SK-N-SH (cell line): Measurements from ENCODE around the gene FYTTD1. TPM values are rescaled to one million over a fixed set of nuclear protein-coding genes. Genes with fewer than 3 reads are reported as not detected.
A peak's percentile ranks its signal among the peaks of the same experiment; 100 is the strongest.

Experiments
- CTCF ChIA-PET: fragments of 300-600, 350-600 bp; formaldehyde crosslinking; extraction: SDS; loops from one replicate; lab custom pipeline; 2021; lab: Yijun Ruan, JAX
- POLR2A ChIA-PET: fragments of 350-600 bp; sonication (Branson Sonifier 250); formaldehyde crosslinking; extraction: SDS; loops from one replicate; lab custom pipeline; 2020; ENCODE audit warnings: antibody characterized with exemption, inconsistent platforms; lab: Yijun Ruan, JAX
- DNase-seq: peaks from one replicate; pipeline ENCODE4 v3.0.0; 2012
- H2AFZ ChIP-seq: fragments of 200-600 bp; sonication (generic); 2 replicates; pipeline ENCODE4 v1.8.1; 2016; ENCODE audit warnings: antibody characterized with exemption, mild to moderate bottlenecking, low read depth
- H3F3A ChIP-seq: fragments of 200-600 bp; sonication (generic); replicated peaks from 2 replicates; pipeline ENCODE3; 2016; ENCODE audit warnings: antibody characterized with exemption, mild to moderate bottlenecking; ENCODE audit not compliant: insufficient read depth
- H3K27ac ChIP-seq, 2 experiments: fragments of 200-500 bp in 1 of 2; fragments of 200-600 bp in 1 of 2; sonication (Bioruptor generic) in 1 of 2; sonication (generic), shearing (Covaris generic) in 1 of 2; 2 replicates each; pipeline versions ENCODE4 v1.5.1 to v1.6.1; 2014 to 2016; ENCODE audit warnings: low read depth in 2 of 2, inconsistent platforms in 1 of 2, low read length in 1 of 2, mild to moderate bottlenecking in 1 of 2, mixed read lengths in 1 of 2
- H3K27me3 ChIP-seq: fragments of 200-600 bp; sonication (generic), shearing (Covaris generic); 2 replicates; pipeline ENCODE4 v1.6.1; 2016; ENCODE audit warnings: mixed run types; ENCODE audit not compliant: insufficient read depth
- H3K36me3 ChIP-seq, 2 experiments: fragments of 200-500 bp in 1 of 2; fragments of 200-600 bp in 1 of 2; sonication (Bioruptor generic) in 1 of 2; sonication (generic) in 1 of 2; replicated peaks in 1 of 2; 2 replicates each; pipeline versions ENCODE3 to v1.5.1; 2014 to 2016; ENCODE audit warnings: low read length in 1 of 2, mild to moderate bottlenecking in 1 of 2; ENCODE audit not compliant: insufficient read depth in 2 of 2, control insufficient read depth in 1 of 2
- H3K4me1 ChIP-seq, 2 experiments: fragments of 200-500 bp in 1 of 2; fragments of 200-600 bp in 1 of 2; sonication (Bioruptor generic) in 1 of 2; sonication (generic), shearing (Covaris generic) in 1 of 2; 2 replicates each; pipeline versions ENCODE4 v1.5.1 to v1.6.1; 2014 to 2016; ENCODE audit warnings: low read depth in 1 of 2, low read length in 1 of 2, mixed run types in 1 of 2; ENCODE audit not compliant: insufficient read depth in 2 of 2, control insufficient read depth in 1 of 2
- H3K4me2 ChIP-seq: fragments of 200-600 bp; sonication (generic), shearing (Covaris generic); 2 replicates; pipeline ENCODE4 v1.6.1; 2017; ENCODE audit warnings: mixed run types
- H3K4me3 ChIP-seq, 2 experiments: fragments of 200-500 bp in 1 of 2; fragments of 200-600 bp in 1 of 2; sonication (Bioruptor generic) in 1 of 2; sonication (generic), shearing (Covaris generic) in 1 of 2; 2 replicates each; pipeline versions ENCODE4 v1.5.1 to v1.8.1; 2014 to 2016; ENCODE audit warnings: low read depth in 2 of 2, inconsistent platforms in 1 of 2, low read length in 1 of 2, mild to moderate bottlenecking in 1 of 2, mixed read lengths in 1 of 2, moderate library complexity in 1 of 2
- H3K79me2 ChIP-seq: fragments of 200-600 bp; sonication (generic); 2 replicates; pipeline ENCODE4 v1.8.1; 2017; ENCODE audit warnings: mild to moderate bottlenecking; ENCODE audit not compliant: insufficient read depth
- H3K9ac ChIP-seq: fragments of 200-600 bp; sonication (generic); 2 replicates; pipeline ENCODE4 v1.6.1; 2017; ENCODE audit warnings: mixed run types
- H3K9me2 ChIP-seq: fragments of 200-600 bp; sonication (generic); 2 replicates; pipeline ENCODE4 v1.6.1; 2017; ENCODE audit warnings: mixed run types
- H3K9me3 ChIP-seq: fragments of 200-600 bp; sonication (generic); 2 replicates; pipeline ENCODE4 v1.6.1; 2017; ENCODE audit warnings: mixed run types, mild to moderate bottlenecking, moderate library complexity
- H4K20me1 ChIP-seq: fragments of 200-600 bp; sonication (generic); 2 replicates; pipeline ENCODE4 v1.6.1; 2017; ENCODE audit warnings: mild to moderate bottlenecking, mixed run types; ENCODE audit not compliant: insufficient read depth
- CHD2 ChIP-seq: fragments of 150-350 bp; IDR thresholded peaks from 2 replicates; pipeline ENCODE4 v1.6.1; 2018; ENCODE audit warnings: low read length; ENCODE audit not compliant: partially characterized antibody
- FOSL2 ChIP-seq: IDR thresholded peaks from 2 replicates; pipeline ENCODE4 v1.4.0; 2012; ENCODE audit warnings: low read depth, mild to moderate bottlenecking, moderate library complexity, borderline replicate concordance
- FOXJ3 ChIP-seq: sonication (generic); formaldehyde crosslinking; IDR thresholded peaks from 2 replicates; pipeline ENCODE4 v1.5.1; 2020; ENCODE audit warnings: mild to moderate bottlenecking, missing genetic modification reagents
- RAD21 ChIP-seq: IDR thresholded peaks from 2 replicates; pipeline ENCODE4 v1.6.1; 2012; ENCODE audit warnings: mild to moderate bottlenecking, low read length
- REST ChIP-seq: IDR thresholded peaks from 2 replicates; pipeline ENCODE4 v1.6.1; 2012; ENCODE audit warnings: mild to moderate bottlenecking, low read depth, low read length, moderate library complexity
- SIN3A ChIP-seq: IDR thresholded peaks from 2 replicates; pipeline ENCODE4 v1.6.1; 2012; ENCODE audit warnings: low read depth, mild to moderate bottlenecking, low read length, moderate library complexity, borderline replicate concordance
- TCF12 ChIP-seq: IDR thresholded peaks from 2 replicates; pipeline ENCODE4 v1.4.0; 2012
- ZBTB33 ChIP-seq: IDR thresholded peaks from 2 replicates; pipeline ENCODE4 v1.4.0; 2012; ENCODE audit warnings: low read depth, borderline replicate concordance
- WGBS: methylation state at CpG from one replicate; pipeline ENCODE4 v1.1.6; 2017; ENCODE audit warnings: low lambda C conversion rate; 5-methylcytosine and 5-hydroxymethylcytosine counted together
- polyA plus RNA-seq, 3 experiments: library from polyadenylated mRNA; depleted of rRNA; stranded (reverse); fragments of >200 nt; gene quantifications; 2 replicates each; pipeline ENCODE4 v1.2.3, GENCODE V29; 2012

Gene FYTTD1
- polyA plus RNA-seq, 1 of the 3 experiments (the other 2 are of a cell fraction) = 14.7 TPM

GRCh38 chr3:197791113-197791891, 41.6 kb downstream of the FYTTD1 start, which contains the start of gene LRCH3 (continued):
- TF ChIP-seq ZBTB33 (0 out of 2 replicates have a peak, but pooled peaks have one; percentile 57), RAD21 (no peak), FOXJ3 (CRISPR knock-in tag) (no peak), TCF12 (no peak)
- TF ChIP-seq, all 33 proteins: peak for 14

GRCh38 chr3:197791892-197792647, 42.4 kb downstream of the FYTTD1 start:
- DNase-seq = no peak
- Histone ChIP-seq H3K27me3 (no peaks in the 10 kb centered on the region), H3K9ac (peak overlapping the region; percentile 92), H3K9me2 (no peaks in the 10 kb centered on the region), H3K79me2 (peaks cover 59% of the 10 kb centered on the region), H3K4me3 (peak overlapping the region; percentile 86 to 93), H2AFZ (peak overlapping the region; percentile 96; the same call in 1 of the 2 replicates), H3K27ac (peak overlapping the region; percentile 92 to 97), H3K4me1 (peaks cover 3 to 7% of the 10 kb centered on the region in 2 experiments; a peak in 2 of 4 replicates), H3K9me3 (no peaks in the 10 kb centered on the region), H3F3A (peaks cover 20% of the 10 kb centered on the region), H3K36me3 (peaks cover 0 to 3% of the 10 kb centered on the region in 2 experiments), H3K4me2 (peak overlapping the region; percentile 77), H4K20me1 (peaks cover 41% of the 10 kb centered on the region)
- no peak for TF ChIP-seq RAD21
- no peak for TF ChIP-seq TCF12
- TF ChIP-seq FOSL2 = no peak
- no peak for TF ChIP-seq CHD2
- no peak for TF ChIP-seq REST
- TF ChIP-seq SIN3A = 0 out of 2 replicates have a peak, but pooled peaks have one; percentile 44
- 25% methylated on average over 23 of the region's 25 CpGs for WGBS
- POLR2A ChIA-PET = no interaction called here
- CTCF ChIA-PET = no interaction called here
